Omental fat pad (tissue), 4 donors: Measurements from ENCODE around the gene GBF1. TPM values are rescaled to one million over a fixed set of nuclear protein-coding genes. Genes with fewer than 3 reads are reported as not detected.

ENCODE experiments used
- ATAC-seq: fragments of 150-250 bp; one replicate; pipeline ENCODE4 v1.9.1; 2016; ENCODE audit warnings: mild to moderate bottlenecking, moderate library complexity; ENCODE audit not compliant: low FRiP score
- DNase-seq: peaks from one replicate; pipeline ENCODE4 v3.0.0-alpha.2; 2019; ENCODE audit warnings: low spot score
- total RNA-seq, 4 donors: library from RNA; depleted of rRNA; stranded (reverse); fragments of >200 nt; gene quantifications; one replicate each; pipeline ENCODE4 v1.1.0, GENCODE V29; 2016
- TF ChIP-seq, protein P1 (sequence below), 3 donors: fragments of 450-650 bp; IDR thresholded peaks; one replicate each; pipeline ENCODE4 v1.5.1; 2016 to 2017; ENCODE audit warnings: antibody characterized with exemption in 3 of 3, mild to moderate bottlenecking in 3 of 3, moderate library complexity in 2 of 3

GBF1 gene
- total RNA-seq, 4 donors from 2014 or later, result 28.1 to 34.9 (median 31.6) TPM

- DNase-seq, result no peak
- no peak for ATAC-seq
- TF ChIP-seq, protein P1, sequence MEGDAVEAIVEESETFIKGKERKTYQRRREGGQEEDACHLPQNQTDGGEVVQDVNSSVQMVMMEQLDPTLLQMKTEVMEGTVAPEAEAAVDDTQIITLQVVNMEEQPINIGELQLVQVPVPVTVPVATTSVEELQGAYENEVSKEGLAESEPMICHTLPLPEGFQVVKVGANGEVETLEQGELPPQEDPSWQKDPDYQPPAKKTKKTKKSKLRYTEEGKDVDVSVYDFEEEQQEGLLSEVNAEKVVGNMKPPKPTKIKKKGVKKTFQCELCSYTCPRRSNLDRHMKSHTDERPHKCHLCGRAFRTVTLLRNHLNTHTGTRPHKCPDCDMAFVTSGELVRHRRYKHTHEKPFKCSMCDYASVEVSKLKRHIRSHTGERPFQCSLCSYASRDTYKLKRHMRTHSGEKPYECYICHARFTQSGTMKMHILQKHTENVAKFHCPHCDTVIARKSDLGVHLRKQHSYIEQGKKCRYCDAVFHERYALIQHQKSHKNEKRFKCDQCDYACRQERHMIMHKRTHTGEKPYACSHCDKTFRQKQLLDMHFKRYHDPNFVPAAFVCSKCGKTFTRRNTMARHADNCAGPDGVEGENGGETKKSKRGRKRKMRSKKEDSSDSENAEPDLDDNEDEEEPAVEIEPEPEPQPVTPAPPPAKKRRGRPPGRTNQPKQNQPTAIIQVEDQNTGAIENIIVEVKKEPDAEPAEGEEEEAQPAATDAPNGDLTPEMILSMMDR (IDR thresholded peaks at IDR 0.05), result no peak
Measured at GRCh38 chr10:102411341-102412255, 166.3 kb downstream of the GBF1 start.

DNA sequence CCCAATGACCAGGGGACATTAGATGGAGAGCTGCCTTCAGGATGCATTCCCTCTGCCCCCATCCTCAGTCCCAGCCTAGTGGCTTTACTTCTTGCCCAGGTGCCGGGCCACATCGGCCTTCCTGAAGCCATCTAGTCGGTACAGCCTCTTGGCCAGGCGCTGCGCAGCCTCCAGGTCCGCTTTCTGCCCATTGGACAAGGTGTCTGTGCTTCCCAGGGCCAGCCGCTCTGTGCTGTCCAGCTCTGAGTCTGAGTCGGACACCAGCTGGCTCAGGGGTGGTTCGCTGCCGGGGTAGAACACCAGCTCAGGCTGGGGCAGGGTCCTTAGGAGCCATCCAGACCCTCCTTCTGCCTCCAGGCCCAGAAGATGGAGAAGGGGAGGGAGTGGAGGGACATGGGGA lies 167.0 kb downstream of the GBF1 start:
- DNase-seq (no peak), ATAC-seq (no peak)
- TF ChIP-seq, protein P1 (IDR thresholded peaks at IDR 0.05), result no peak

DNA sequence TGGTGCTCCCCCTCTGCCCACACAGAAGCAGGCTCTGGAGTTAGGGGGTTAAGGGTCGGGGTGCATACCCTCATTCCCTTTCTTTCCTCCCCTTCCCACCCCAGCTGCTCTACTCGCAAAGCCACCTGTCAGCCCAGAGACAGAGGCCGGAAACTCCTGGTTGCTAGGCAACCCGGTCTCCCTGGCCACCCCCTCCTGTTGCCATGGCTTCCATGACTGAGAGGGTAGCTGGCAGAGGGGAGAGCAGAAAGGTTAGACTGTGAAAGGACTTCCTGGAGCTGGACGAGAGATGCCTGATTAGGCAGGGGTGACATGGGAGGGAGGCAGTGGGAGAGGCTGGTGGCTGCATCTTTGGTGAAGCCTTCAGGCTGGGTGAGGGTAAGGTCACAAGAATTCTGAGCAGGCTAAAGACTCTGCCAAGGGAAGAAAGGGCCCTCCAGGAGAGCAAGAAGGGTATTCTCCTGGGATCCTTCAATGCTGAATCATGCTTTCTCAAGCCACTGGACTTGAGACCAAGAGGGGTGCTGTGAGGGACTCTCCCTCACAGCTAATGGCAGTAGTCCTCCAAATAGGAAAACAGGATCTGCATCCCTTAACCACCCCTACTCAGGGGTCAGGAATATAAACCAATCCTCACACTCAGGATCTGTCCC lies 167.8 kb downstream of the GBF1 start:
- no peak for DNase-seq
- no peak for ATAC-seq
- TF ChIP-seq, protein P1 (IDR thresholded peaks at IDR 0.05), result no peak

DNA sequence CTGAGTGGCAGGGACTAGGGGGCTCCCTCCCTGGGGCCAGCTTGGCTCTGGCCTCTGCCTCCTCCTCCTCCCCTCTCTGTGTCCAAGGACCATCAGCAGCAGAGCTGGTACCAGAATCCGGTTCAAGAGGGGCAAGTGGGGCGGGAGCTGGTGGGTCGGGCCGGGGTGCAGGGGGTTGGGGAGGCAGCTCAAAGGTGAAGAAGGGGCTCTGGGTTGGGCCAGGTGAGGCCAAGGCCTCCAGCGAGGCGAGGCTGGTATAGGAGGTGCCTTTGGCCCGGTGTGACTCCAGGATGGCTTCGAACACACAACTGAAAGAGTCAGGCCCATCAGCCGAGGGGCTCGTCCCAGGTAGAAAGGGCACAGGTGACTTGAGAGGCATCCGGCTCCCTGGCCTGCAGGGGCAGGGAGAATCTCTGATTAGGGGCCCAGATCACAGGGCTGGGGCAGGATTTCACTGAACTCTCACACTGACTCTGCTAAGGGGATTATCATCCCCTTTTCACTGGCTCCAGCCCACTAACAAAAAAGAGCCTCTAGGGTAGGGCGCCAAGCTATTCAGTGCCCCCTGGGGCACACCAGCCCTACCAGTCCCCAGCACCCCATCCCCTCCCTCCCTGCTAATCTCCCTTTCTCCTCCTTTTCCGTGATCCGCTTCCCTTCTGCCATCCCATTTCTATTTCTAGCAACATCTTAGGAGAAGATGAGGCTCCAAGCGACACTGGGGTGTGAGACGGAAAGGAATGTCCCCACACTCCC lies 168.7 kb downstream of the GBF1 start:
- ATAC-seq (no peak), DNase-seq (no peak)
- TF ChIP-seq, protein P1 (IDR thresholded peaks at IDR 0.05), result no peak

DNA sequence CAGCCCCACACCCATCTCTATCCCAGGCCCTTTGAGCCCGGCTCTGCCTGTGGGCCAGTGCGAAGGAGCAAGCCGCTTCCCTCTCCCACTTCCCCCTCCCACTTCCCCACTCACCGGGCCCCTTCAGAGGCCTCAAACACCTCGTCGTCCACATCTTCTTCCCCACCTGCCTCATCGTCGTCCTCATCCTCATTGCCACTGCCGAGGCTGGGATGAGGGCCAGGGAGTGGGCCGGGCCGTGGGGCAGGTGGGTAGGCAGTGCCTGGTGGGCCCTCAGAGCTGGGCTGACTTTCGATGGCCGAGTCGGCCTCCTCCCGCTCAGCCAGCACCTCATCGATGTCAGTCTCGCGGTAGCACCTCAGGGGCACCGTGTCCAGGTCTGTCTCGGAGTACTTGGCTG lies 169.4 kb downstream of the GBF1 start:
- TF ChIP-seq, protein P1 (IDR thresholded peaks at IDR 0.05), result no peak
- ATAC-seq, result no peak
- DNase-seq, result no peak

DNA sequence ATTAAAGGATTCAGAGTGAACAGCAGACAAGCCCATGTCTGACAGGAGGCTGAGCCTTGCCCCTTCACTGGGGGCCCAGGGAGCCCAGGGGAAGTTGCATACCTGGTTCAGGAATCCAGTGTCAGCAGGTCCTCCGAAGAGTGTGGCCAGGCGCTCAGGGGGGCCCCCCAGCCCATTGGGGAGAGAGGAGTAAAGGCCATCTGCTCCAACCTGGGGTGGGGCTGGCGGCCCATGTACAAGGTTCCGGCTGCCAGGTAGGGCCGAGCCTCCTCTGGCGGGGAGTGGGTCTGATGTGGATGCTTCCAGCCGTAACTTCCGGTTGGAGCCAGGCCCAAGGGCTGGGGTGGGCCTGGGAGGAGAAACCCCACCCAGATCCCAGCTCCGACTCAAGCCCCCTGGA lies 171.0 kb downstream of the GBF1 start:
- no peak for DNase-seq
- TF ChIP-seq, protein P1 (IDR thresholded peaks at IDR 0.05), result no peak
- ATAC-seq, result no peak
